Endothelial cell of umbilical vein (primary cell): ENCODE measurements around the gene PAQR8. TPM values are rescaled to one million over a fixed set of nuclear protein-coding genes. Genes with fewer than 3 reads are reported as not detected.

Source experiments
- BruUV-seq: library from RNA; stranded (reverse); fragments of 400-500 nt; replicated peaks from 2 replicates; lab custom pipeline; 2021; lab: Mats Ljungman, UMichigan
- CTCF ChIA-PET: fragments of 300-600, 350-600 bp; sonication (Branson Sonifier 250); formaldehyde crosslinking; loops from one replicate; lab custom pipeline; 2021; ENCODE audit warnings: antibody characterized with exemption, inconsistent platforms; lab: Charles Lee
- POLR2A ChIA-PET: fragments of 300-600, 350-600 bp; sonication (Branson Sonifier 250); formaldehyde crosslinking; loops from one replicate; lab custom pipeline; 2021; ENCODE audit warnings: antibody characterized with exemption, inconsistent platforms; lab: Charles Lee
- DNase-seq: peaks from one replicate; pipeline ENCODE4 v3.0.0-alpha.2; 2011; ENCODE audit warnings: low read depth, low spot score
- FAIRE-seq: peaks from 2 replicates; lab custom pipeline; 2011; peaks lifted over from hg19 to GRCh38; lab: Jason Lieb, UNC
- H2AFZ ChIP-seq: 2 replicates; pipeline ENCODE4 v1.6.0; 2012; ENCODE audit warnings: low read depth, low read length, control low read depth, inconsistent platforms
- H3K27ac ChIP-seq: 2 replicates; pipeline ENCODE4 v1.5.1; 2011; ENCODE audit warnings: low read depth, mild to moderate bottlenecking, control low read depth, low read length, moderate library complexity; ENCODE audit not compliant: insufficient read depth
- H3K27me3 ChIP-seq, 2 experiments: 2 replicates each; pipeline versions ENCODE4 v1.6.0 to v1.6.1; 2011; ENCODE audit warnings: low read length in 2 of 2, mixed read lengths in 1 of 2; ENCODE audit not compliant: control insufficient read depth in 2 of 2, insufficient read depth in 2 of 2
- H3K36me3 ChIP-seq, 2 experiments: 2 replicates in 1 of 2; 3 replicates in 1 of 2; pipeline ENCODE4 v1.5.1; 2011; ENCODE audit warnings: low read length in 2 of 2, mild to moderate bottlenecking in 1 of 2, moderate library complexity in 1 of 2; ENCODE audit not compliant: control insufficient read depth in 2 of 2, insufficient read depth in 2 of 2; ENCODE audit errors: extremely low read depth in 1 of 2
- H3K4me1 ChIP-seq: 3 replicates; pipeline ENCODE4 v1.5.1; 2011; ENCODE audit warnings: mild to moderate bottlenecking, low read length; ENCODE audit not compliant: control insufficient read depth, insufficient read depth; ENCODE audit errors: extremely low read depth
- H3K4me2 ChIP-seq: 2 replicates; pipeline ENCODE4 v1.6.1; 2011; ENCODE audit warnings: low read length, control low read depth, mixed read lengths; ENCODE audit not compliant: insufficient read depth
- H3K4me3 ChIP-seq, 3 experiments: fragments of 200-600 bp in 1 of 3; sonication (generic), shearing (Covaris generic) in 1 of 3; replicated peaks in 1 of 3; 2 replicates each; pipeline ENCODE4 v1.5.1; 2011 to 2016; ENCODE audit warnings: control low read depth in 3 of 3, low read length in 3 of 3, mild to moderate bottlenecking in 2 of 3, inconsistent platforms in 1 of 3, low read depth in 1 of 3, moderate library complexity in 1 of 3; ENCODE audit not compliant: insufficient read depth in 1 of 3
- H3K79me2 ChIP-seq: 2 replicates; pipeline ENCODE4 v1.6.0; 2012; ENCODE audit warnings: low read length, inconsistent platforms; ENCODE audit not compliant: control insufficient read depth, insufficient read depth
- H3K9ac ChIP-seq: replicated peaks from 2 replicates; pipeline ENCODE3; 2011; ENCODE audit warnings: low read length, control low read depth; ENCODE audit not compliant: insufficient read depth; ENCODE audit errors: extremely low read depth
- H3K9me1 ChIP-seq: replicated peaks from 3 replicates; pipeline ENCODE4 v1.6.0; 2011; ENCODE audit warnings: mild to moderate bottlenecking, low read length; ENCODE audit not compliant: control insufficient read depth, insufficient read depth; ENCODE audit errors: extremely low read depth
- H3K9me3 ChIP-seq: replicated peaks from 2 replicates; pipeline ENCODE4 v1.5.1; 2012; ENCODE audit warnings: low read length, inconsistent platforms; ENCODE audit not compliant: control insufficient read depth, insufficient read depth
- H4K20me1 ChIP-seq: replicated peaks from 2 replicates; pipeline ENCODE3; 2011; ENCODE audit warnings: mild to moderate bottlenecking, low read length; ENCODE audit not compliant: control insufficient read depth, insufficient read depth; ENCODE audit errors: extremely low read depth
- CTCF ChIP-seq, 2 donors: IDR thresholded peaks; 1 replicate in 1 of 2; 2 replicates in 1 of 2; pipeline ENCODE4 v1.5.1; 2011; ENCODE audit warnings: low read length in 2 of 2, mild to moderate bottlenecking in 2 of 2, moderate library complexity in 2 of 2, control low read depth in 1 of 2, inconsistent platforms in 1 of 2, low read depth in 1 of 2; ENCODE audit not compliant: insufficient read depth in 1 of 2; ENCODE audit errors: extremely low read depth in 1 of 2
- EZH2 ChIP-seq: IDR thresholded peaks from 2 replicates; pipeline ENCODE4 v1.6.1; 2012; ENCODE audit warnings: borderline replicate concordance, low read depth, mild to moderate bottlenecking, moderate library complexity, low read length, inconsistent platforms; ENCODE audit not compliant: severe bottlenecking
- FOS ChIP-seq: IDR thresholded peaks from 2 replicates; pipeline ENCODE4 v1.6.1; 2011; ENCODE audit warnings: mild to moderate bottlenecking, low read length, moderate library complexity, borderline replicate concordance; ENCODE audit not compliant: insufficient read depth
- GATA2 ChIP-seq: IDR thresholded peaks from 2 replicates; pipeline ENCODE4 v1.7.0; 2011; ENCODE audit warnings: low read depth, mild to moderate bottlenecking, moderate library complexity, mixed read lengths, low read length; ENCODE audit not compliant: insufficient read length, insufficient read depth
- JUN ChIP-seq: IDR thresholded peaks from 2 replicates; pipeline ENCODE4 v1.6.1; 2011; ENCODE audit warnings: borderline replicate concordance, low read depth; ENCODE audit not compliant: insufficient read length, insufficient read depth
- MAX ChIP-seq: IDR thresholded peaks from 2 replicates; pipeline ENCODE4 v1.6.1; 2011; ENCODE audit not compliant: insufficient read depth, insufficient read length
- MYC ChIP-seq: IDR thresholded peaks from one replicate; pipeline ENCODE4 v1.6.1; 2011; ENCODE audit warnings: mild to moderate bottlenecking, low read depth, low read length
- POLR2A ChIP-seq: IDR thresholded peaks from 2 replicates; pipeline ENCODE4 v1.6.1; 2012; ENCODE audit warnings: low read depth, mild to moderate bottlenecking, control low read depth, low read length
- POLR2AphosphoS5 ChIP-seq: IDR thresholded peaks from 2 replicates; pipeline ENCODE4 v1.6.1; 2012; ENCODE audit warnings: low read depth, mild to moderate bottlenecking, control low read depth, low read length, moderate library complexity; ENCODE audit not compliant: insufficient read depth
- dilution Hi-C: fragments of 300-500 bp; cut with MboI; formaldehyde crosslinking; loops from one replicate; pipeline ENCODE4 v1.15.0; 2019; ENCODE audit warnings: low sequenced_read_pairs; ENCODE audit not compliant: extremely low pct_ligation_motif_present
- intact Hi-C: fragments of 100-400 bp; cut with micrococcal nuclease; formaldehyde crosslinking; loops from one replicate; pipeline ENCODE4 v1.10.0; 2022
- polyA plus RNA-seq, 4 experiments: library from polyadenylated mRNA; depleted of rRNA in 3 of 4; stranded (reverse) in 3 of 4; unstranded in 1 of 4; fragments of >200 nt; gene quantifications; 2 replicates each; pipeline versions ENCODE4 v1.2.1 to v1.2.3, GENCODE V29; 2011 to 2012; ENCODE audit warnings: missing spikeins in 1 of 4
- total RNA-seq: library from RNA; stranded (reverse); gene quantifications from 2 replicates; pipeline ENCODE4 v1.2.3, GENCODE V29; 2021

The PAQR8 gene
- total and polyA plus RNA-seq, 2 donors (not counting 3 experiments of a cell fraction or from before 2014, with no cell fraction given) = 4.3 to 6.0 TPM

- Histone ChIP-seq H3K4me1 (peaks cover 13% of the 10 kb centered on the region), H3K9ac (no peak overlapping the region), H3K27ac (no peak overlapping the region), H2AFZ (no peak overlapping the region), H3K27me3 (peaks cover 1 to 3% of the 10 kb centered on the region in 2 experiments), H3K9me1 (no peaks in the 10 kb centered on the region), H3K79me2 (no peaks in the 10 kb centered on the region), H3K36me3 (no peaks in the 10 kb centered on the region), H4K20me1 (no peaks in the 10 kb centered on the region), H3K4me3 (no peak overlapping the region), H3K4me2 (peak overlapping the region; percentile 8), H3K9me3 (no peaks in the 10 kb centered on the region)
- ChIA-PET CTCF (interaction anchor here (0.8 to 2.0 kb wide), 10 partner anchors 10 to 66 kb away, joined by 3 to 12 read pairs (median 4); partner anchors contain the start of genes MCM3 and PAQR8), POLR2A (interaction anchor here (1.1 kb wide), 1 partner anchor 10 kb away, joined by 4 read pairs; the partner anchor contains the start of gene PAQR8)
- dilution Hi-C loops (no loop called here), intact Hi-C loops (loop anchor here (1.0 to 2.0 kb wide), 2 partner anchors 9 to 67 kb away; partner anchors contain the start of gene MCM3)
- BruUV-seq = no TSS peak
- FAIRE-seq (no peak), DNase-seq (no peak)
- no peak for TF ChIP-seq POLR2AphosphoS5
These were observed 10.1 kb upstream of the PAQR8 start for GRCh38 chr6:52351879-52352238.

GRCh38 chr6:52352239-52353018 is 9.5 kb upstream of the PAQR8 start:
- H3K4me2 ChIP-seq = peak overlapping the region; percentile 8
- intact Hi-C loops = loop anchor here (1.0 to 2.0 kb wide), 2 partner anchors 9 to 68 kb away; partner anchors contain the start of gene MCM3

More at GRCh38 chr6:52352239-52353018, 9.5 kb upstream of the PAQR8 start:
- no peak overlapping the region for H3K9ac ChIP-seq
- H3K4me3 ChIP-seq = no peak overlapping the region
- ChIA-PET POLR2A (interaction anchor here (1.1 kb wide), 1 partner anchor 9 kb away, joined by 4 read pairs; the partner anchor contains the start of gene PAQR8), CTCF (interaction anchor here (0.8 to 2.0 kb wide), 11 partner anchors 9 to 80 kb away, joined by 3 to 12 read pairs (median 5); partner anchors contain the start of genes MCM3 and PAQR8)
- H3K27ac ChIP-seq = peak overlapping the region; percentile 26
- H3K9me3 ChIP-seq = no peaks in the 10 kb centered on the region
- BruUV-seq = no TSS peak
- peak overlapping the region; percentile 53 for H2AFZ ChIP-seq
- peaks cover 13% of the 10 kb centered on the region for H3K4me1 ChIP-seq
- FAIRE-seq = peak; percentile 96
- no peak for TF ChIP-seq MAX
- TF ChIP-seq POLR2AphosphoS5 = peak; percentile 65
- no peak for TF ChIP-seq EZH2
- TF ChIP-seq FOS = peak; percentile 89
- TF ChIP-seq GATA2 = no peak
- TF ChIP-seq MYC = no peak
- no peak for TF ChIP-seq POLR2A
- TF ChIP-seq JUN = peak; percentile 88
- no peak for TF ChIP-seq CTCF (IDR thresholded peaks at IDR 0.05; ENCODE audit: extremely low read depth in 1 of 2, insufficient read depth in 1 of 2, low read depth in 1 of 2, low read length in 2 of 2)
- peaks cover 1 to 2% of the 10 kb centered on the region in 2 experiments for H3K27me3 ChIP-seq
- DNase-seq = peak; percentile 85
- no peaks in the 10 kb centered on the region for H4K20me1 ChIP-seq
- no peaks in the 10 kb centered on the region for H3K36me3 ChIP-seq
- dilution Hi-C loops = no loop called here
- H3K9me1 ChIP-seq = no peaks in the 10 kb centered on the region
- no peaks in the 10 kb centered on the region for H3K79me2 ChIP-seq
